Measurements from ENCODE around the gene PLCD3. TPM values are rescaled to one million over a fixed set of nuclear protein-coding genes. Genes with fewer than 3 reads are reported as not detected.

Gene PLCD3
- total and polyA plus RNA-seq, 2 of the 8 experiments (the other 6 are each of a cell fraction or from before 2014, with no cell fraction given) = 26.5 to 48.1 TPM

DNA sequence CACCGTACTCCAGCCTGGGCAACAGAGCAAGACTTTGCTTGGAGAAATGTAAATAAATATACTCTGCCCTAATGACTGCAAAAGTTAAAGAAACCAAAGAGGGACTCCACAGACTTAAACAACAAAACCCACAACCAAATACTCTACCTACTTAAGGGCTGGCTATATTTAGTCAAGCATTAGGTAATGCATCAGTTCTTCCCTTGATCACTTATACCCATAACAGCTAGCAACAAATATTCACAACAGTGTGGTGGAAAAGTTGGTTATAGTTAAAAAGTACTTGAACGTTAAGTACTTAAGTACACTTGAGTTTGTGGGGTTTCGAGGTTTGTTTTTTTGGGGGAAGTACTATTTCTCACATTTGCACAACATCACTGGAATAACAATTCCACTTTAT lies 23.9 kb upstream of the PLCD3 start (continued):
- TF ChIP-seq, protein P1, sequence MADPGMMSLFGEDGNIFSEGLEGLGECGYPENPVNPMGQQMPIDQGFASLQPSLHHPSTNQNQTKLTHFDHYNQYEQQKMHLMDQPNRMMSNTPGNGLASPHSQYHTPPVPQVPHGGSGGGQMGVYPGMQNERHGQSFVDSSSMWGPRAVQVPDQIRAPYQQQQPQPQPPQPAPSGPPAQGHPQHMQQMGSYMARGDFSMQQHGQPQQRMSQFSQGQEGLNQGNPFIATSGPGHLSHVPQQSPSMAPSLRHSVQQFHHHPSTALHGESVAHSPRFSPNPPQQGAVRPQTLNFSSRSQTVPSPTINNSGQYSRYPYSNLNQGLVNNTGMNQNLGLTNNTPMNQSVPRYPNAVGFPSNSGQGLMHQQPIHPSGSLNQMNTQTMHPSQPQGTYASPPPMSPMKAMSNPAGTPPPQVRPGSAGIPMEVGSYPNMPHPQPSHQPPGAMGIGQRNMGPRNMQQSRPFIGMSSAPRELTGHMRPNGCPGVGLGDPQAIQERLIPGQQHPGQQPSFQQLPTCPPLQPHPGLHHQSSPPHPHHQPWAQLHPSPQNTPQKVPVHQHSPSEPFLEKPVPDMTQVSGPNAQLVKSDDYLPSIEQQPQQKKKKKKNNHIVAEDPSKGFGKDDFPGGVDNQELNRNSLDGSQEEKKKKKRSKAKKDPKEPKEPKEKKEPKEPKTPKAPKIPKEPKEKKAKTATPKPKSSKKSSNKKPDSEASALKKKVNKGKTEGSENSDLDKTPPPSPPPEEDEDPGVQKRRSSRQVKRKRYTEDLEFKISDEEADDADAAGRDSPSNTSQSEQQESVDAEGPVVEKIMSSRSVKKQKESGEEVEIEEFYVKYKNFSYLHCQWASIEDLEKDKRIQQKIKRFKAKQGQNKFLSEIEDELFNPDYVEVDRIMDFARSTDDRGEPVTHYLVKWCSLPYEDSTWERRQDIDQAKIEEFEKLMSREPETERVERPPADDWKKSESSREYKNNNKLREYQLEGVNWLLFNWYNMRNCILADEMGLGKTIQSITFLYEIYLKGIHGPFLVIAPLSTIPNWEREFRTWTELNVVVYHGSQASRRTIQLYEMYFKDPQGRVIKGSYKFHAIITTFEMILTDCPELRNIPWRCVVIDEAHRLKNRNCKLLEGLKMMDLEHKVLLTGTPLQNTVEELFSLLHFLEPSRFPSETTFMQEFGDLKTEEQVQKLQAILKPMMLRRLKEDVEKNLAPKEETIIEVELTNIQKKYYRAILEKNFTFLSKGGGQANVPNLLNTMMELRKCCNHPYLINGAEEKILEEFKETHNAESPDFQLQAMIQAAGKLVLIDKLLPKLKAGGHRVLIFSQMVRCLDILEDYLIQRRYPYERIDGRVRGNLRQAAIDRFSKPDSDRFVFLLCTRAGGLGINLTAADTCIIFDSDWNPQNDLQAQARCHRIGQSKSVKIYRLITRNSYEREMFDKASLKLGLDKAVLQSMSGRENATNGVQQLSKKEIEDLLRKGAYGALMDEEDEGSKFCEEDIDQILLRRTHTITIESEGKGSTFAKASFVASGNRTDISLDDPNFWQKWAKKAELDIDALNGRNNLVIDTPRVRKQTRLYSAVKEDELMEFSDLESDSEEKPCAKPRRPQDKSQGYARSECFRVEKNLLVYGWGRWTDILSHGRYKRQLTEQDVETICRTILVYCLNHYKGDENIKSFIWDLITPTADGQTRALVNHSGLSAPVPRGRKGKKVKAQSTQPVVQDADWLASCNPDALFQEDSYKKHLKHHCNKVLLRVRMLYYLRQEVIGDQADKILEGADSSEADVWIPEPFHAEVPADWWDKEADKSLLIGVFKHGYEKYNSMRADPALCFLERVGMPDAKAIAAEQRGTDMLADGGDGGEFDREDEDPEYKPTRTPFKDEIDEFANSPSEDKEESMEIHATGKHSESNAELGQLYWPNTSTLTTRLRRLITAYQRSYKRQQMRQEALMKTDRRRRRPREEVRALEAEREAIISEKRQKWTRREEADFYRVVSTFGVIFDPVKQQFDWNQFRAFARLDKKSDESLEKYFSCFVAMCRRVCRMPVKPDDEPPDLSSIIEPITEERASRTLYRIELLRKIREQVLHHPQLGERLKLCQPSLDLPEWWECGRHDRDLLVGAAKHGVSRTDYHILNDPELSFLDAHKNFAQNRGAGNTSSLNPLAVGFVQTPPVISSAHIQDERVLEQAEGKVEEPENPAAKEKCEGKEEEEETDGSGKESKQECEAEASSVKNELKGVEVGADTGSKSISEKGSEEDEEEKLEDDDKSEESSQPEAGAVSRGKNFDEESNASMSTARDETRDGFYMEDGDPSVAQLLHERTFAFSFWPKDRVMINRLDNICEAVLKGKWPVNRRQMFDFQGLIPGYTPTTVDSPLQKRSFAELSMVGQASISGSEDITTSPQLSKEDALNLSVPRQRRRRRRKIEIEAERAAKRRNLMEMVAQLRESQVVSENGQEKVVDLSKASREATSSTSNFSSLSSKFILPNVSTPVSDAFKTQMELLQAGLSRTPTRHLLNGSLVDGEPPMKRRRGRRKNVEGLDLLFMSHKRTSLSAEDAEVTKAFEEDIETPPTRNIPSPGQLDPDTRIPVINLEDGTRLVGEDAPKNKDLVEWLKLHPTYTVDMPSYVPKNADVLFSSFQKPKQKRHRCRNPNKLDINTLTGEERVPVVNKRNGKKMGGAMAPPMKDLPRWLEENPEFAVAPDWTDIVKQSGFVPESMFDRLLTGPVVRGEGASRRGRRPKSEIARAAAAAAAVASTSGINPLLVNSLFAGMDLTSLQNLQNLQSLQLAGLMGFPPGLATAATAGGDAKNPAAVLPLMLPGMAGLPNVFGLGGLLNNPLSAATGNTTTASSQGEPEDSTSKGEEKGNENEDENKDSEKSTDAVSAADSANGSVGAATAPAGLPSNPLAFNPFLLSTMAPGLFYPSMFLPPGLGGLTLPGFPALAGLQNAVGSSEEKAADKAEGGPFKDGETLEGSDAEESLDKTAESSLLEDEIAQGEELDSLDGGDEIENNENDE (IDR thresholded peaks at IDR 0.05; ENCODE audit: insufficient replicate concordance, low read length) = no peak
- TF ChIP-seq RNF2 (IDR thresholded peaks at IDR 0.05; ENCODE audit: borderline replicate concordance, low read depth, low read length, missing control alignments, poor library complexity, severe bottlenecking) (no peak), KDM4A (IDR thresholded peaks at IDR 0.05; ENCODE audit: low read depth, low read length, severe bottlenecking) (no peak), CHD2 (IDR thresholded peaks at IDR 0.05; ENCODE audit: low read length) (no peak), POLR2A (IDR thresholded peaks at IDR 0.05; ENCODE audit: control extremely low read depth in 1 of 2, low read depth in 2 of 2, low read length in 2 of 2) (no peak), BRCA1 (IDR thresholded peaks at IDR 0.05; ENCODE audit: low read depth, low read length) (no peak)
- TF ChIP-seq, protein P2, sequence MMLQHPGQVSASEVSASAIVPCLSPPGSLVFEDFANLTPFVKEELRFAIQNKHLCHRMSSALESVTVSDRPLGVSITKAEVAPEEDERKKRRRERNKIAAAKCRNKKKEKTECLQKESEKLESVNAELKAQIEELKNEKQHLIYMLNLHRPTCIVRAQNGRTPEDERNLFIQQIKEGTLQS (IDR thresholded peaks at IDR 0.05; ENCODE audit: insufficient read depth, low read depth, low read length) = no peak
- TF ChIP-seq, protein P3, sequence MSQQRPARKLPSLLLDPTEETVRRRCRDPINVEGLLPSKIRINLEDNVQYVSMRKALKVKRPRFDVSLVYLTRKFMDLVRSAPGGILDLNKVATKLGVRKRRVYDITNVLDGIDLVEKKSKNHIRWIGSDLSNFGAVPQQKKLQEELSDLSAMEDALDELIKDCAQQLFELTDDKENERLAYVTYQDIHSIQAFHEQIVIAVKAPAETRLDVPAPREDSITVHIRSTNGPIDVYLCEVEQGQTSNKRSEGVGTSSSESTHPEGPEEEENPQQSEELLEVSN (IDR thresholded peaks at IDR 0.05) = no peak
